Suprapubic skin (tissue), 4 donors: ENCODE measurements around the gene ABCD2. TPM values are rescaled to one million over a fixed set of nuclear protein-coding genes. Genes with fewer than 3 reads are reported as not detected.

Source experiments
- DNase-seq, 2 donors: peaks; one replicate each; pipeline ENCODE4 v3.0.0-alpha.2; 2019; ENCODE audit warnings: low spot score in 2 of 2
- H3K27ac ChIP-seq: fragments of 200-600 bp; sonication (generic); one replicate; pipeline ENCODE4 v1.5.1; 2019
- H3K27me3 ChIP-seq: fragments of 200-600 bp; sonication (generic); one replicate; pipeline ENCODE4 v1.5.1; 2019
- H3K36me3 ChIP-seq: fragments of 200-600 bp; sonication (generic); one replicate; pipeline ENCODE4 v1.5.1; 2019
- H3K4me1 ChIP-seq: fragments of 200-600 bp; sonication (generic); one replicate; pipeline ENCODE4 v1.5.1; 2019
- H3K4me3 ChIP-seq: fragments of 200-600 bp; sonication (generic); one replicate; pipeline ENCODE4 v1.5.1; 2019; ENCODE audit warnings: mild to moderate bottlenecking
- H3K9me3 ChIP-seq: fragments of 200-600 bp; sonication (generic); one replicate; pipeline ENCODE4 v1.5.1; 2019
- EP300 ChIP-seq: sonication (generic); formaldehyde crosslinking; IDR thresholded peaks from one replicate; pipeline ENCODE4 v1.6.1; 2017; ENCODE audit warnings: antibody characterized with exemption
- POLR2A ChIP-seq, 2 donors: fragments of 450-650 bp; IDR thresholded peaks; one replicate each; pipeline ENCODE4 v1.6.1; 2017; ENCODE audit warnings: antibody characterized with exemption in 2 of 2, mild to moderate bottlenecking in 2 of 2, moderate library complexity in 2 of 2
- POLR2AphosphoS5 ChIP-seq, 3 donors: sonication (generic); formaldehyde crosslinking; IDR thresholded peaks; one replicate each; pipeline ENCODE4 v1.6.1; 2017; ENCODE audit warnings: antibody characterized with exemption in 3 of 3
- WGBS: methylation state at CpG from one replicate; pipeline ENCODE4 v1.1.5; 2018; 5-methylcytosine and 5-hydroxymethylcytosine counted together
- total RNA-seq, 4 donors: library from RNA; depleted of rRNA; stranded (reverse); fragments of >200 nt; gene quantifications; one replicate each; pipeline ENCODE4 v1.1.0, GENCODE V29; 2016
- TF ChIP-seq, protein P1 (sequence below), 2 donors: fragments of 200-600 bp in 1 of 2; fragments of 450-650 bp in 1 of 2; sonication (generic) in 1 of 2; IDR thresholded peaks; one replicate each; pipeline ENCODE4 v1.5.1; 2016 to 2019; ENCODE audit warnings: antibody characterized with exemption in 2 of 2, mild to moderate bottlenecking in 1 of 2, moderate library complexity in 1 of 2

Gene ABCD2
- total RNA-seq, 4 donors from 2014 or later, result 0.08 to 0.72 (median 0.22) TPM

GRCh38 chr12:39588348-39588747 is 31.3 kb downstream of the ABCD2 start:
- Histone ChIP-seq H3K36me3 (no peaks in the 10 kb centered on the region), H3K4me1 (no peaks in the 10 kb centered on the region), H3K27ac (no peak overlapping the region), H3K9me3 (no peaks in the 10 kb centered on the region), H3K4me3 (no peak overlapping the region), H3K27me3 (no peaks in the 10 kb centered on the region)
- no peak for DNase-seq
- TF ChIP-seq POLR2A (IDR thresholded peaks at IDR 0.05) (no peak), POLR2AphosphoS5 (IDR thresholded peaks at IDR 0.05) (no peak), EP300 (no peak)
- TF ChIP-seq, protein P1, sequence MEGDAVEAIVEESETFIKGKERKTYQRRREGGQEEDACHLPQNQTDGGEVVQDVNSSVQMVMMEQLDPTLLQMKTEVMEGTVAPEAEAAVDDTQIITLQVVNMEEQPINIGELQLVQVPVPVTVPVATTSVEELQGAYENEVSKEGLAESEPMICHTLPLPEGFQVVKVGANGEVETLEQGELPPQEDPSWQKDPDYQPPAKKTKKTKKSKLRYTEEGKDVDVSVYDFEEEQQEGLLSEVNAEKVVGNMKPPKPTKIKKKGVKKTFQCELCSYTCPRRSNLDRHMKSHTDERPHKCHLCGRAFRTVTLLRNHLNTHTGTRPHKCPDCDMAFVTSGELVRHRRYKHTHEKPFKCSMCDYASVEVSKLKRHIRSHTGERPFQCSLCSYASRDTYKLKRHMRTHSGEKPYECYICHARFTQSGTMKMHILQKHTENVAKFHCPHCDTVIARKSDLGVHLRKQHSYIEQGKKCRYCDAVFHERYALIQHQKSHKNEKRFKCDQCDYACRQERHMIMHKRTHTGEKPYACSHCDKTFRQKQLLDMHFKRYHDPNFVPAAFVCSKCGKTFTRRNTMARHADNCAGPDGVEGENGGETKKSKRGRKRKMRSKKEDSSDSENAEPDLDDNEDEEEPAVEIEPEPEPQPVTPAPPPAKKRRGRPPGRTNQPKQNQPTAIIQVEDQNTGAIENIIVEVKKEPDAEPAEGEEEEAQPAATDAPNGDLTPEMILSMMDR (IDR thresholded peaks at IDR 0.05), result no peak
- 50% methylated on average over 9 of the region's 9 CpGs for WGBS

GRCh38 chr12:39587225-39587624 is 32.4 kb downstream of the ABCD2 start:
- Histone ChIP-seq H3K4me3 (no peak overlapping the region), H3K36me3 (no peaks in the 10 kb centered on the region), H3K4me1 (no peaks in the 10 kb centered on the region), H3K9me3 (no peaks in the 10 kb centered on the region), H3K27me3 (no peaks in the 10 kb centered on the region), H3K27ac (no peak overlapping the region)
- WGBS, result 57% methylated on average over 3 of the region's 3 CpGs
- TF ChIP-seq EP300, result no peak
- TF ChIP-seq POLR2AphosphoS5 (IDR thresholded peaks at IDR 0.05), result no peak
- DNase-seq, result no peak

GRCh38 chr12:39586816-39587215 is 32.8 kb downstream of the ABCD2 start:
- H3K27ac ChIP-seq, result no peak overlapping the region
- WGBS, result 90% methylated on average over 1 of the region's 1 CpG
- no peaks in the 10 kb centered on the region for H3K4me1 ChIP-seq
- DNase-seq, result no peak
- H3K4me3 ChIP-seq, result no peak overlapping the region
- no peaks in the 10 kb centered on the region for H3K9me3 ChIP-seq
- H3K27me3 ChIP-seq, result no peaks in the 10 kb centered on the region
- H3K36me3 ChIP-seq, result no peaks in the 10 kb centered on the region
- TF ChIP-seq EP300, result no peak
- TF ChIP-seq, protein P1 (IDR thresholded peaks at IDR 0.05), result no peak
- no peak for TF ChIP-seq POLR2A (IDR thresholded peaks at IDR 0.05)
- no peak for TF ChIP-seq POLR2AphosphoS5 (IDR thresholded peaks at IDR 0.05)

- Histone ChIP-seq H3K36me3 (no peaks in the 10 kb centered on the region), H3K27me3 (no peaks in the 10 kb centered on the region), H3K27ac (no peak overlapping the region), H3K4me1 (no peaks in the 10 kb centered on the region), H3K9me3 (no peaks in the 10 kb centered on the region), H3K4me3 (no peak overlapping the region)
- DNase-seq, result no peak
- TF ChIP-seq POLR2AphosphoS5 (IDR thresholded peaks at IDR 0.05) (no peak), POLR2A (IDR thresholded peaks at IDR 0.05) (no peak), EP300 (no peak)
- TF ChIP-seq, protein P1 (IDR thresholded peaks at IDR 0.05), result no peak
- 21% methylated on average over 3 of the region's 3 CpGs for WGBS
Measured at GRCh38 chr12:39581592-39581991, 38.0 kb downstream of the ABCD2 start.

DNA sequence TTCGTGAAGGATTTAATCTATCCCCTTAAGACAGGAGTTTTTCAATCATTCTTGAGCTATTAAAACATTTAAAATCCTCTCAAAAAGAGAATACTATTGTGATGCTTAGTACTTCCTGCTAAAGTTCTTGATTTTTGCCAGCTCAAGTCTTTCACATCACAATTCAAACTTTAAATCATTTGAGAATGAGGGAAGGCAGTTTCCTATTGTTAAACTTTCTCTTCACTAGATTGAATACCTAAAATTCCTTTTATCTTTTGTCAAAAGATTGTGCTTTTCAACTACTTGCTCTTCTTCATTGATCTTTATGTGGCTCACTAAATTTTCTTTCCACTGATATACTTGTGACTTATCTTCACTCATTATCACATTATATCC is 44.1 kb downstream of the ABCD2 start:
- Histone ChIP-seq H3K4me1 (no peaks in the 10 kb centered on the region), H3K9me3 (no peaks in the 10 kb centered on the region), H3K27ac (no peak overlapping the region), H3K4me3 (no peak overlapping the region), H3K27me3 (no peaks in the 10 kb centered on the region), H3K36me3 (no peaks in the 10 kb centered on the region)
- WGBS, result 70% methylated on average over 1 of the region's 1 CpG
- TF ChIP-seq, protein P1 (IDR thresholded peaks at IDR 0.05), result no peak
- no peak for TF ChIP-seq POLR2AphosphoS5 (IDR thresholded peaks at IDR 0.05)
- no peak for TF ChIP-seq EP300
- no peak for TF ChIP-seq POLR2A (IDR thresholded peaks at IDR 0.05)
- DNase-seq, result no peak
